Measurements from ENCODE around the gene RNGTT. TPM values are rescaled to one million over a fixed set of nuclear protein-coding genes. Genes with fewer than 3 reads are reported as not detected.

Gene RNGTT
- total RNA-seq, 1 donor from 2014 or later: 13.1 TPM

- no peak overlapping the region for H3K4me3 Mint-ChIP-seq (ENCODE audit: unreplicated experiment)
- H3K9me3 Mint-ChIP-seq (ENCODE audit: low read depth): no peaks in the 10 kb centered on the region
- no peak for DNase-seq (ENCODE audit: low spot score)
- TF ChIP-seq CTCF (IDR thresholded peaks at IDR 0.05): no peak
- no peaks in the 10 kb centered on the region for H3K27me3 Mint-ChIP-seq (ENCODE audit: low read depth)
- peaks cover 10% of the 10 kb centered on the region for H3K36me3 Mint-ChIP-seq (ENCODE audit: low read depth)
- peaks cover 16% of the 10 kb centered on the region for H3K4me1 Mint-ChIP-seq (ENCODE audit: low read depth)
- H3K27ac Mint-ChIP-seq (ENCODE audit: unreplicated experiment): no peak overlapping the region
Measured at GRCh38 chr6:88890394-88890793, 73.0 kb downstream of the RNGTT start.

- H3K4me1 Mint-ChIP-seq (ENCODE audit: low read depth): peaks cover 14% of the 10 kb centered on the region
- no peak overlapping the region for H3K27ac Mint-ChIP-seq (ENCODE audit: unreplicated experiment)
- H3K4me3 Mint-ChIP-seq (ENCODE audit: unreplicated experiment): no peak overlapping the region
- DNase-seq (ENCODE audit: low spot score): no peak
- H3K27me3 Mint-ChIP-seq (ENCODE audit: low read depth): no peaks in the 10 kb centered on the region
- H3K36me3 Mint-ChIP-seq (ENCODE audit: low read depth): peaks cover 14% of the 10 kb centered on the region
- no peak for TF ChIP-seq CTCF (IDR thresholded peaks at IDR 0.05)
- peaks cover 3% of the 10 kb centered on the region for H3K9me3 Mint-ChIP-seq (ENCODE audit: low read depth)
Measured at GRCh38 chr6:88884361-88884760, 79.1 kb downstream of the RNGTT start.

- TF ChIP-seq CTCF (IDR thresholded peaks at IDR 0.05): no peak
- no peak for DNase-seq (ENCODE audit: low spot score)
- H3K27me3 Mint-ChIP-seq (ENCODE audit: low read depth): no peaks in the 10 kb centered on the region
- peaks cover 3% of the 10 kb centered on the region for H3K9me3 Mint-ChIP-seq (ENCODE audit: low read depth)
- peaks cover 14% of the 10 kb centered on the region for H3K36me3 Mint-ChIP-seq (ENCODE audit: low read depth)
- H3K4me3 Mint-ChIP-seq (ENCODE audit: unreplicated experiment): no peak overlapping the region
- H3K4me1 Mint-ChIP-seq (ENCODE audit: low read depth): peaks cover 14% of the 10 kb centered on the region
- H3K27ac Mint-ChIP-seq (ENCODE audit: unreplicated experiment): no peak overlapping the region
Measured at GRCh38 chr6:88882536-88882935, 80.9 kb downstream of the RNGTT start.

GRCh38 chr6:88881451-88881850 is 82.0 kb downstream of the RNGTT start:
- peaks cover 12% of the 10 kb centered on the region for H3K36me3 Mint-ChIP-seq (ENCODE audit: low read depth)
- DNase-seq (ENCODE audit: low spot score): no peak
- peaks cover 3% of the 10 kb centered on the region for H3K9me3 Mint-ChIP-seq (ENCODE audit: low read depth)
- H3K27me3 Mint-ChIP-seq (ENCODE audit: low read depth): no peaks in the 10 kb centered on the region
- peaks cover 14% of the 10 kb centered on the region for H3K4me1 Mint-ChIP-seq (ENCODE audit: low read depth)
- no peak overlapping the region for H3K27ac Mint-ChIP-seq (ENCODE audit: unreplicated experiment)
- H3K4me3 Mint-ChIP-seq (ENCODE audit: unreplicated experiment): no peak overlapping the region
- no peak for TF ChIP-seq CTCF (IDR thresholded peaks at IDR 0.05)

- Mint-ChIP-seq H3K36me3 (ENCODE audit: low read depth) (peaks cover 3% of the 10 kb centered on the region), H3K27ac (ENCODE audit: unreplicated experiment) (no peak overlapping the region), H3K27me3 (ENCODE audit: low read depth) (no peaks in the 10 kb centered on the region), H3K9me3 (ENCODE audit: low read depth) (peaks cover under 1% of the 10 kb centered on the region), H3K4me1 (ENCODE audit: low read depth) (peaks cover 14% of the 10 kb centered on the region), H3K4me3 (ENCODE audit: unreplicated experiment) (no peak overlapping the region)
- no peak for DNase-seq (ENCODE audit: low spot score)
- no peak for TF ChIP-seq CTCF (IDR thresholded peaks at IDR 0.05)
Measured at GRCh38 chr6:88880021-88880420, 83.4 kb downstream of the RNGTT start.
